Right lobe of liver (tissue), 6 donors: ENCODE data around the gene PRKCA. TPM values are rescaled to one million over a fixed set of nuclear protein-coding genes. Genes with fewer than 3 reads are reported as not detected.

Experiments used
- ATAC-seq, 4 donors: fragments of 200-7000 bp; cut with Tn5 transposase; one replicate each; pipeline ENCODE4 v1.9.1; 2020; ENCODE audit warnings: mild to moderate bottlenecking in 4 of 4, moderate library complexity in 4 of 4
- DNase-seq, 3 donors: peaks; one replicate each; pipeline ENCODE4 v3.0.0-alpha.2; 2020
- H3K27ac ChIP-seq, 3 donors: fragments of 200-600 bp; one replicate each; pipeline ENCODE4 v1.8.0; 2022
- H3K27me3 ChIP-seq, 2 donors: fragments of 200-600 bp; one replicate each; pipeline ENCODE4 v1.8.0; 2022
- H3K36me3 ChIP-seq, 4 donors: fragments of 200-600 bp; sonication (generic) in 1 of 4; one replicate each; pipeline versions ENCODE4 v1.5.1 to v1.8.0; 2017 to 2022; ENCODE audit warnings: control low read depth in 1 of 4
- H3K4me1 ChIP-seq, 4 donors: fragments of 200-600 bp; sonication (generic) in 1 of 4; one replicate each; pipeline versions ENCODE4 v1.5.1 to v1.8.0; 2017 to 2022; ENCODE audit warnings: control low read depth in 1 of 4
- H3K4me3 ChIP-seq, 3 donors: fragments of 200-600 bp; one replicate each; pipeline ENCODE4 v1.8.0; 2022
- H3K9me3 ChIP-seq, 4 donors: fragments of 200-600 bp; sonication (generic) in 1 of 4; one replicate each; pipeline versions ENCODE4 v1.5.1 to v1.8.0; 2017 to 2022; ENCODE audit warnings: control low read depth in 1 of 4
- POLR2A ChIP-seq: fragments of 450-650 bp; IDR thresholded peaks from one replicate; pipeline ENCODE4 v1.6.1; 2017; ENCODE audit warnings: antibody characterized with exemption, mild to moderate bottlenecking
- WGBS: methylation state at CpG from one replicate; pipeline ENCODE4 v1.1.6; 2018; ENCODE audit warnings: low coverage, low lambda C conversion rate; ENCODE audit not compliant: insufficient coverage; ENCODE audit errors: missing lambda C conversion rate; 5-methylcytosine and 5-hydroxymethylcytosine counted together
- intact Hi-C, 2 donors: fragments of 100-400 bp; cut with DNase I; formaldehyde crosslinking; loops; one replicate each; pipeline versions ENCODE4 v1.11.2 to v1.14.1; 2022
- total RNA-seq, 6 experiments: library from RNA; depleted of rRNA in 2 of 6; stranded (reverse); fragments of >200 nt in 2 of 6; fragmentation: NEBNext Ultra II Directional in 3 of 6; extraction: Animal tissue kit (Norgen Biotek cat#: 25700) in 3 of 6; gene quantifications; one replicate each; pipeline versions ENCODE4 v1.1.0 to v1.2.4, GENCODE V29; 2016 to 2023
- TF ChIP-seq, protein P1 (sequence below), 4 donors: fragments of 200-600 bp in 3 of 4; fragments of 450-650 bp in 1 of 4; IDR thresholded peaks; one replicate each; pipeline versions ENCODE4 v1.5.1 to v1.8.0; 2016 to 2022; ENCODE audit warnings: antibody characterized with exemption in 4 of 4, mild to moderate bottlenecking in 2 of 4
- donor health status: DM: no; HTN: yes; CAD: no.
- donor health status: DM: no; HTN: no; CAD: no.
- donor health status: DM: no; HTN: no; CAD: no.
- donor health status: DM: no; HTN: yes; CAD: no.
- donor health status: DM: no; HTN: yes; CAD: no.

Gene PRKCA
- total RNA-seq, 6 experiments from 2014 or later, result 11.7 to 23.0 (median 18.7) TPM

DNA sequence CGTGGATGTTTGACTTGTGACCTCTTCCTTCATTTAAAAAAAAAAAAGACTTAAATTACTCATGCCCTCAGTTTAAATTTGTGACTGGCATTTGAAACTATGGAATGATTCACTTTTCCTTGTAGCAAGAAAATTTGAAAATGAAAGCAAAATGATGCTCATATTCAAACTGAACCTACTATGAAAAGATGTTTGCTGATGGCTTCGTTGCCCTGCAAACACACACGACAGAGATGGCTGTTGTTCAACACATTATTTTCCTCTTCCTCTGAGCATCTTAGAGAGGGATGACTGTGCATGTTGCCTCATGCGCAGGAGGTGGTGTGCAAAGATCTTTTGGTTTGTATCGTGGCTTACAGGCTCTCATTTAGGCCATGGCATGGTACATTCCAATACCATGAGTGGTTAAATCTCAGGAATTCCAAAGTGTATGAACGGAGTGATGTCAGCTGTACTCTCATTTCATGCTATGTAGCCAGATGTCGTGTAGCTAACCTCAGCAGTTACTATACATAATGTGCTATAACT lies 164.5 kb downstream of the PRKCA start:
- no peaks in the 10 kb centered on the region for H3K9me3 ChIP-seq
- intact Hi-C loops, result no loop called here
- TF ChIP-seq, protein P1, sequence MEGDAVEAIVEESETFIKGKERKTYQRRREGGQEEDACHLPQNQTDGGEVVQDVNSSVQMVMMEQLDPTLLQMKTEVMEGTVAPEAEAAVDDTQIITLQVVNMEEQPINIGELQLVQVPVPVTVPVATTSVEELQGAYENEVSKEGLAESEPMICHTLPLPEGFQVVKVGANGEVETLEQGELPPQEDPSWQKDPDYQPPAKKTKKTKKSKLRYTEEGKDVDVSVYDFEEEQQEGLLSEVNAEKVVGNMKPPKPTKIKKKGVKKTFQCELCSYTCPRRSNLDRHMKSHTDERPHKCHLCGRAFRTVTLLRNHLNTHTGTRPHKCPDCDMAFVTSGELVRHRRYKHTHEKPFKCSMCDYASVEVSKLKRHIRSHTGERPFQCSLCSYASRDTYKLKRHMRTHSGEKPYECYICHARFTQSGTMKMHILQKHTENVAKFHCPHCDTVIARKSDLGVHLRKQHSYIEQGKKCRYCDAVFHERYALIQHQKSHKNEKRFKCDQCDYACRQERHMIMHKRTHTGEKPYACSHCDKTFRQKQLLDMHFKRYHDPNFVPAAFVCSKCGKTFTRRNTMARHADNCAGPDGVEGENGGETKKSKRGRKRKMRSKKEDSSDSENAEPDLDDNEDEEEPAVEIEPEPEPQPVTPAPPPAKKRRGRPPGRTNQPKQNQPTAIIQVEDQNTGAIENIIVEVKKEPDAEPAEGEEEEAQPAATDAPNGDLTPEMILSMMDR (IDR thresholded peaks at IDR 0.05), result no peak
- no peak for TF ChIP-seq POLR2A
- no peaks in the 10 kb centered on the region for H3K36me3 ChIP-seq
- 28% methylated on average over 7 of the region's 7 CpGs for WGBS
- ATAC-seq, result peak; percentile 8 to 40 (median 36)
- H3K4me3 ChIP-seq, result no peak overlapping the region
- DNase-seq, result no peak
- no peaks in the 10 kb centered on the region for H3K27me3 ChIP-seq
- no peak overlapping the region for H3K27ac ChIP-seq
- H3K4me1 ChIP-seq, result peaks cover 0 to 18% (median 8%) of the 10 kb centered on the region in 4 donors

DNA sequence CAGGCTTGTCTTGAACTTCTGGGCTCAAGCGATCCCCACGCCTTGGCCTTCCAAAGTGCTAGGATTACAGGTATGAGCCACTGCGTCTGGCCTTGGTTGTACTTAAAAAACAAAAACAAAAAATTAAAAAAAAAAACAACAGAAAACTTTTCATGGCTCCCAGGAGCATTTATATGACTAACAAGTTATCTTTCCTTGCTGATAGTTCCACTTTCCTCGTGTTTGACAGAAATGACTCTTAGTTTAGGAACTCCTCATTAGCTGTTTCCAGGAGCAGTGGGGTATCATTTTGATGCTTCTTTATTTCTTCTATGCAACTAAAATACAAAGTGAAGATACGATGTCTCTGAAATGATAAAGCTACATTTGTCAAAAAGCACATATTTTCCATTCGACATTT lies 165.4 kb downstream of the PRKCA start:
- Histone ChIP-seq H3K9me3 (no peaks in the 10 kb centered on the region), H3K4me1 (peaks cover 0 to 18% (median 8%) of the 10 kb centered on the region in 4 donors), H3K36me3 (no peaks in the 10 kb centered on the region), H3K4me3 (no peak overlapping the region), H3K27ac (no peak overlapping the region), H3K27me3 (no peaks in the 10 kb centered on the region)
- no peak for TF ChIP-seq POLR2A
- TF ChIP-seq, protein P1 (IDR thresholded peaks at IDR 0.05), result no peak
- intact Hi-C loops, result no loop called here
- DNase-seq (no peak), ATAC-seq (no peak)
- 79% methylated on average over 6 of the region's 6 CpGs for WGBS

DNA sequence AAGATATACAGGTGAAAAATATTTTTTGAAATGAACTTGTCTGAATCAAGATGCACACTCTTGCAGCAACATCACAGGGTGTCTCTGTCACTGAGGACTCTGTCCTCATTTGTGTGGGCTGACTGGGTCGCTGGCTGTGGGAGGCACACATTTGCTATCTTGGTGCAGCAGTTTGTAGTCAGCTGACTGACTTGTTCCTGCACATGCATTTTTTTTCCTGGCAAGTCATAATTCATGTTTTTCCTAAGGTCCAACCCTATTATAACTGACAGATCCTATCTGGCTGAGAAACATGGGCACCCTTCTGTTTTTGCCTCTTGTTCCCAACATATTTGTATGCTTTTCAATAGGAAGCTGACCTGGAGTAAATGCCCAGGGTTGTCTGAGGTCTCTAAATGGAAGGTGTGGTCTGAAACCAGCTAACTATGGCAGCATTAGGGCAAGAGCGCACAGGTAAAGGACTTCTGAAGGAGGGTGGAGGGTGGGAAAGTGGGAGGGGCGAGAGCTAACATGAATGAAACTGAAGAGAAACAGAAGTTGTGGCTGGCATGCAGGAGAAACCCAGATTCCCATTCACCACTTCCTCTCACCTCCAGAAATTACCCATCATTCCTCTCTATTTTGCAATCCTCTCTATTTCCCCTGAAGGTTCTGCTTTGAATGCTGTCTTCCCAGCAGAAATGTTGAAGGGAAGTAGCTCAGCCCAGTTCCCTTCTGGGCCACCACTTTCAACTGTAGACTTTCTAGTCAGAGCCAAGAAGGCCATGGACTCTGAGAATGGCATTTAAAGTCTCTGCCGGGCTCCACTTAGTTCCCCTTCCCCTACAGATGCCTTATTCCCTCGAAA lies 166.1 kb downstream of the PRKCA start:
- H3K27ac ChIP-seq, result no peak overlapping the region
- intact Hi-C loops, result no loop called here

DNA sequence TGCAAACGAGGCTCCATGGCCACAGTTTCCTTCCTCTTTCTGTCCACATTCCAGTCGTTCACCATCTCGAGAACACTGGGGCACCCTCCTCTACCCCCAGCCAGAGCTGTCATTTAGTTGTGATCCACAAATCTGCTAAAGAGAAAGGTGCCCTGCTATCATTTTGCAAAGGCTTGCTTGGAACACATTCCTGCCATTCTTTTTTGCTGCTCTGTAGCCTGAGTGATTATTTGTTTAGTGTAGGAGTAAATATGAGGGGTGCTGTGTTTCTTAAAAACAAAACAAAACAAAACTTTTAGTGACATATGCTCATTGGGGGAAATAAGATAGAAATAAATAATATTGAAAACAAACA lies 166.7 kb downstream of the PRKCA start:
- Histone ChIP-seq H3K36me3 (no peaks in the 10 kb centered on the region), H3K4me3 (no peak overlapping the region), H3K9me3 (no peaks in the 10 kb centered on the region), H3K27me3 (no peaks in the 10 kb centered on the region), H3K4me1 (peaks cover 0 to 18% (median 8%) of the 10 kb centered on the region in 4 donors), H3K27ac (no peak overlapping the region)
- intact Hi-C loops, result no loop called here
- TF ChIP-seq POLR2A, result no peak
- TF ChIP-seq, protein P1 (IDR thresholded peaks at IDR 0.05), result no peak
- no peak for DNase-seq
- 66% methylated on average over 3 of the region's 3 CpGs for WGBS
- no peak for ATAC-seq

More for the DNA sequence above, 166.1 kb downstream of the PRKCA start:
- 45% methylated on average over 4 of the region's 5 CpGs for WGBS
- H3K27me3 ChIP-seq, result no peaks in the 10 kb centered on the region
- no peak overlapping the region for H3K4me3 ChIP-seq
- DNase-seq, result no peak
- no peaks in the 10 kb centered on the region for H3K36me3 ChIP-seq
- ATAC-seq, result peak; percentile 61 to 75 (median 73)
- peaks cover 0 to 18% (median 8%) of the 10 kb centered on the region in 4 donors for H3K4me1 ChIP-seq
- H3K9me3 ChIP-seq, result no peaks in the 10 kb centered on the region
- TF ChIP-seq, protein P1 (IDR thresholded peaks at IDR 0.05), result no peak
- TF ChIP-seq POLR2A, result no peak
